Esophagus squamous epithelium (tissue), 5 donors: ENCODE measurements around the gene AMZ1. TPM values are rescaled to one million over a fixed set of nuclear protein-coding genes. Genes with fewer than 3 reads are reported as not detected.
A peak's percentile ranks its signal among the peaks of the same experiment; 100 is the strongest.

Experiments used
- DNase-seq: peaks from one replicate; lab custom pipeline; 2025; lab: John Stamatoyannopoulos, UW
- H3K27ac ChIP-seq, 4 donors: fragments of 200-600 bp; sonication (generic); one replicate each; pipeline ENCODE4 v1.5.1; 2016 to 2019; ENCODE audit warnings: mild to moderate bottlenecking in 1 of 4
- H3K27me3 ChIP-seq, 4 donors: fragments of 200-600 bp; sonication (generic); 1 replicate in 3 of 4; 2 replicates in 1 of 4; pipeline versions ENCODE4 v1.5.1 to v1.6.0; 2017 to 2021; ENCODE audit warnings: antibody characterized with exemption in 1 of 4
- H3K36me3 ChIP-seq, 3 donors: fragments of 200-600 bp; sonication (generic); one replicate each; pipeline ENCODE4 v1.5.1; 2016 to 2019
- H3K4me1 ChIP-seq, 3 donors: fragments of 200-600 bp; sonication (generic); one replicate each; pipeline ENCODE4 v1.5.1; 2017 to 2019
- H3K4me3 ChIP-seq, 4 donors: fragments of 200-600 bp; sonication (generic); 1 replicate in 3 of 4; 2 replicates in 1 of 4; pipeline ENCODE4 v1.5.1; 2016 to 2019; ENCODE audit warnings: mild to moderate bottlenecking in 2 of 4, moderate library complexity in 1 of 4
- H3K9me3 ChIP-seq, 3 donors: fragments of 200-600 bp; sonication (generic); one replicate each; pipeline ENCODE4 v1.5.1; 2016 to 2019
- POLR2A ChIP-seq, 4 donors: fragments of 450-650 bp; IDR thresholded peaks; one replicate each; pipeline ENCODE4 v1.6.1; 2017; ENCODE audit warnings: antibody characterized with exemption in 4 of 4, mild to moderate bottlenecking in 4 of 4, moderate library complexity in 3 of 4
- WGBS, 2 donors: methylation state at CpG; one replicate each; pipeline ENCODE4 v1.1.5; 2018; 5-methylcytosine and 5-hydroxymethylcytosine counted together
- intact Hi-C: fragments of 100-400 bp; cut with DNase I; formaldehyde crosslinking; loops from one replicate; pipeline ENCODE4 v1.15.0; 2022
- total RNA-seq, 4 donors: library from RNA; depleted of rRNA; stranded (reverse); fragments of >200 nt; gene quantifications; one replicate each; pipeline ENCODE4 v1.1.0, GENCODE V29; 2016
- TF ChIP-seq, protein P1 (sequence below), 6 experiments: fragments of 450-650 bp in 4 of 6; fragments of 200-600 bp in 2 of 6; sonication (generic) in 2 of 6; IDR thresholded peaks; one replicate each; pipeline ENCODE4 v1.5.1; 2016 to 2019; ENCODE audit warnings: antibody characterized with exemption in 6 of 6, mild to moderate bottlenecking in 4 of 6, moderate library complexity in 4 of 6
- donor health status: DM: yes; HTN: yes; CAD: no.

AMZ1 gene
- total RNA-seq, 4 donors from 2014 or later = 0.12 to 0.19 TPM; not detected in 2

DNA sequence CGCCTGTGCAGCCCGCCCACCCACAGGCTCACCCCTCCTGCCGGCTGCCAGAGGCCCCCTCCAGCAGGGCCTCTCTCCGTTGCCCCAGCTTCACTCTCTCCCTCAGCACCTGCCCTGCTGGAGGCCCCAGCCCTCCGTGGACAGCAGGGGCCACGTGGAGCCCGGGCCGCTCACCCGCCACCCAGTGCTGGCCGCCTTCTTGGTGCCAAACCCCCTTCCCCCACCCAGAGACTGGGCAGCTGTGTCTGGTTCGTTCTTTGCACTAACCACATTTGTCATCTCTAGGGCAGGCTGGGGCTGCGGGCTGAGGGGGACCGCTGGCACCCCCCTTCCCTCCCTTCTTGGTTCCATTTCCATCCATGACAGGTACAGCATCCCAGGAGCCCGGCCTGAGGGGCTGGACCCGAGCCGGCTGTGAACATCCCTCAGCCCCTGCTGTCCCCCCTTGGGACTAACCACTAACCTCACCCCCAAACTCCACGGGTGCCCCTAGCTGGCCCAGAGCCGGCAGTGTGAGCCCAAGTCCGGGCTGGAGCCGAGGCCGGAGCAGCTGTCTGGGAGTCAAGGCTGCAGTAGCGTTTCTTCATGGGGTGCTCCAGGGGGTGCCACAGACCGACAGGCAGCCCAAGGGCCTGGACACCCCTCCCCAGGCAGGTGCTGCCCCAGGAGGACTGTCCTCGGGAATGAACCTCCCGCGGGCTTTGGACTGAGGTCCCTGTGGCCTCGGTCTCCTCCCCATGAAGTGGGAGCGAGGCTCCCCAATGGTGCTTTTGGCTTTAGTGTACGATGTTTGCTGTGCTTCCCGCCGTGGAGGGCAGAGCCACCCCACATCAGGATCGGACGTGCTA lies 25.5 kb upstream of the AMZ1 start:
- peaks cover 9 to 53% (median 9%) of the 10 kb centered on the region in 3 donors for H3K4me1 ChIP-seq
- H3K9me3 ChIP-seq = no peaks in the 10 kb centered on the region
- no peak overlapping the region for H3K4me3 ChIP-seq
- DNase-seq = no peak
- H3K27me3 ChIP-seq = peaks cover 0 to 53% (median 0%) of the 10 kb centered on the region in 4 donors
- 40 to 79% methylated on average over 2 to 6 of the region's 33 CpGs for WGBS, 2 donors
- intact Hi-C loops = no loop called here
- no peak overlapping the region for H3K27ac ChIP-seq
- no peak for TF ChIP-seq POLR2A (IDR thresholded peaks at IDR 0.05)
- TF ChIP-seq, protein P1, sequence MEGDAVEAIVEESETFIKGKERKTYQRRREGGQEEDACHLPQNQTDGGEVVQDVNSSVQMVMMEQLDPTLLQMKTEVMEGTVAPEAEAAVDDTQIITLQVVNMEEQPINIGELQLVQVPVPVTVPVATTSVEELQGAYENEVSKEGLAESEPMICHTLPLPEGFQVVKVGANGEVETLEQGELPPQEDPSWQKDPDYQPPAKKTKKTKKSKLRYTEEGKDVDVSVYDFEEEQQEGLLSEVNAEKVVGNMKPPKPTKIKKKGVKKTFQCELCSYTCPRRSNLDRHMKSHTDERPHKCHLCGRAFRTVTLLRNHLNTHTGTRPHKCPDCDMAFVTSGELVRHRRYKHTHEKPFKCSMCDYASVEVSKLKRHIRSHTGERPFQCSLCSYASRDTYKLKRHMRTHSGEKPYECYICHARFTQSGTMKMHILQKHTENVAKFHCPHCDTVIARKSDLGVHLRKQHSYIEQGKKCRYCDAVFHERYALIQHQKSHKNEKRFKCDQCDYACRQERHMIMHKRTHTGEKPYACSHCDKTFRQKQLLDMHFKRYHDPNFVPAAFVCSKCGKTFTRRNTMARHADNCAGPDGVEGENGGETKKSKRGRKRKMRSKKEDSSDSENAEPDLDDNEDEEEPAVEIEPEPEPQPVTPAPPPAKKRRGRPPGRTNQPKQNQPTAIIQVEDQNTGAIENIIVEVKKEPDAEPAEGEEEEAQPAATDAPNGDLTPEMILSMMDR (IDR thresholded peaks at IDR 0.05) = no peak
- peaks cover 0 to 35% (median 0%) of the 10 kb centered on the region in 3 donors for H3K36me3 ChIP-seq

DNA sequence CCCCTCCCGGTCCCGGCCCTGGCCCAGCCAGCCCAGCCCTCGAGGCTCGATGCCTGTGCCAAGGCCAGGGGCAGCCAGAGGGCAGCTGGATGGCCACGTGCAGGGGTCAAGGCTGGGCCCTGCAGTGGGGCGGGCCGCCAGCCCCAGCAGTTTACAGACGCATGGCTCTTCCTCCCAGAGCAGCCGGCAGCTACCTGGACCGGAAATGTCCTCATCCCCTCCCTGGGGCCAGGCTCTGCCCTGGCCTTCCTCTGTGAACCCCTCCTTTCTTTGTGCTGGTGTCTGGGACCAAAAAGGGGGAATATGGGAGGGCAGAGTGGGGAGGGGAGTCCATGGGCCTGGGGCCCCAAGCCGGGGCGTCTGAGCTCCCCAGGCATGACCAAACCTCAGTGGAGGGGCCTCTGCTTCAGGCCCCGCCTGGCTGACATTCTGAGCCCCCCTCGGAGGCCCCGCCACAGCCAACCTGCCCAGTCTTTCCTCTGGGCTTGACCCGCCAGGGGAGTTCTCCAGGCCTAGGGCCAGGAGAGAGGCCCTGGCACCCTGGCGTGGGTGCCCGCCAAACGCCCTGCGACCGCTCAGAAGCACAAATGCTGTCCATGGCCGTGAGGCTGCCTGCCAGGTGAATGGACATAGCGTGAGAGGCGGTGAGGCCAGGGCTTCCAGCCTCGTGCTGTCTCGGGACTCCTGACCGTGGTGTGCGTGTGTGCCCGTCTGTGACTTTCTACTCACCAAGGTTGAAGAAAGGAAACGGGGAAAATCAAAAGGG lies 24.7 kb upstream of the AMZ1 start:
- intact Hi-C loops = no loop called here
- TF ChIP-seq, protein P1 (IDR thresholded peaks at IDR 0.05) = no peak
- TF ChIP-seq POLR2A (IDR thresholded peaks at IDR 0.05) = no peak
- Histone ChIP-seq H3K36me3 (peaks cover 0 to 27% (median 0%) of the 10 kb centered on the region in 3 donors), H3K4me3 (no peak overlapping the region), H3K27me3 (peaks cover 0 to 60% (median 0%) of the 10 kb centered on the region in 4 donors), H3K4me1 (peaks cover 9 to 53% (median 9%) of the 10 kb centered on the region in 3 donors), H3K9me3 (no peaks in the 10 kb centered on the region), H3K27ac (peak overlapping the region in 2 of 4 donors; percentile 34 to 52)
- WGBS, 2 donors = 57 to 82% methylated on average over 3 to 8 of the region's 30 CpGs
- no peak for DNase-seq

DNA sequence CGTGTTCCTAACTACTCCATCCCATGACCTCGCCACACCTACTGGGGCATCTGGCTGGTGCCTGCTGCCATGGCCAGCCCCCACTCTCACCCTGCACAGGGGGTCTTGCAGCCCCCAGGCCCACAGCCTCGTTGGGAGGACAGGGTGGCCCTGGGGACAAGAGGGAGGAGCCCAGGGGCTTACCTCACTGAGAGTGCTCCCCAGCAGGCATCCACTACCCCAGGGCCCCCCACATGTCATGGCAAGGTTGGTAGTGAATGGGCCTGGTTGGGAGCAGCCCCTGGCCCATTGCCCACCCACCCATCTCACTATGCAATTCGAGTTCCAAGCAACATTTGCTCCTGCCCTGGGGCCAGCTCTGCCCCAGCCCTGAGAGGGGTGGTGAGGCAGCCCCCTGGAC lies 24.0 kb upstream of the AMZ1 start:
- Histone ChIP-seq H3K4me1 (peaks cover 9 to 53% (median 9%) of the 10 kb centered on the region in 3 donors), H3K9me3 (no peaks in the 10 kb centered on the region), H3K27ac (no peak overlapping the region), H3K27me3 (peaks cover 0 to 63% (median 0%) of the 10 kb centered on the region in 4 donors), H3K36me3 (peaks cover 0 to 21% (median 0%) of the 10 kb centered on the region in 3 donors), H3K4me3 (no peak overlapping the region)
- 58 to 63% methylated on average over 3 to 4 of the region's 4 CpGs for WGBS, 2 donors
- intact Hi-C loops = no loop called here
- TF ChIP-seq POLR2A (IDR thresholded peaks at IDR 0.05) = no peak
- TF ChIP-seq, protein P1 (IDR thresholded peaks at IDR 0.05) = no peak
- no peak for DNase-seq

DNA sequence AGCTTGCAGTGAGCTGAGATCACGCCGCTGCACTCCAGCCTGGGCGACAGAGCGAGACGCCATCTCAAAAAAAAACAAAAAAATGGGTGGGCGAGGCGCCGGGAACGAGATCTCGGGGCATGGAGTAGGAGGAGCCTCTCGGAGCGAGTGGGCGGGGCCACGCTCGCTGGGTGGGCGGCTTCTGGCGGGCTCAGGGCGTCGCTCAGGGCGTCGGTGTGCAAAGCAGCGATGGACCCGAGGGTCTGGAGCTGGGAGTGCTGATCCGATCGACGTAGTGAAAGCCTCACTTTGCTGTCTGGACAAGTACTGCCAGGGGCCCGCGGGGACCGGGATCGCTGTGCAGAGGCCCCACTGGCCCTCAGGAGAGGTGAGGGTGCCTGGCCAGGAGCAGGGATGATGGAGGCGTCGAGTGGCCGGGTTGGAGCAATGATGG lies 22.6 kb upstream of the AMZ1 start:
- intact Hi-C loops = no loop called here
- 56 to 67% methylated on average over 9 to 33 of the region's 33 CpGs for WGBS, 2 donors
- DNase-seq = no peak
- Histone ChIP-seq H3K4me3 (no peak overlapping the region), H3K36me3 (peaks cover 0 to 8% (median 0%) of the 10 kb centered on the region in 3 donors), H3K9me3 (no peaks in the 10 kb centered on the region), H3K27me3 (peaks cover 0 to 77% (median 0%) of the 10 kb centered on the region in 4 donors), H3K27ac (no peak overlapping the region), H3K4me1 (peaks cover 9 to 53% (median 9%) of the 10 kb centered on the region in 3 donors)
- TF ChIP-seq POLR2A (IDR thresholded peaks at IDR 0.05) = no peak
- TF ChIP-seq, protein P1 (IDR thresholded peaks at IDR 0.05) = no peak
